Activated gamma-delta T cell (primary cell): ENCODE measurements around the gene OR5A2.
"Not testable (repeated sequence)": the region's sequence is repeated elsewhere in the genome, so short reads cannot be mapped to it uniquely, and the experiment has no call there.

Source experiments
- DNase-seq: peaks from one replicate; lab custom pipeline; 2025; lab: John Stamatoyannopoulos, UW
- total RNA-seq, 2 donors: gene quantifications; one replicate each; lab custom pipeline; 2026; lab: John Stamatoyannopoulos, UW

OR5A2 gene, protein sequence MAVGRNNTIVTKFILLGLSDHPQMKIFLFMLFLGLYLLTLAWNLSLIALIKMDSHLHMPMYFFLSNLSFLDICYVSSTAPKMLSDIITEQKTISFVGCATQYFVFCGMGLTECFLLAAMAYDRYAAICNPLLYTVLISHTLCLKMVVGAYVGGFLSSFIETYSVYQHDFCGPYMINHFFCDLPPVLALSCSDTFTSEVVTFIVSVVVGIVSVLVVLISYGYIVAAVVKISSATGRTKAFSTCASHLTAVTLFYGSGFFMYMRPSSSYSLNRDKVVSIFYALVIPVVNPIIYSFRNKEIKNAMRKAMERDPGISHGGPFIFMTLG
- total RNA-seq, result 0 reads per million in 2 donors

DNA sequence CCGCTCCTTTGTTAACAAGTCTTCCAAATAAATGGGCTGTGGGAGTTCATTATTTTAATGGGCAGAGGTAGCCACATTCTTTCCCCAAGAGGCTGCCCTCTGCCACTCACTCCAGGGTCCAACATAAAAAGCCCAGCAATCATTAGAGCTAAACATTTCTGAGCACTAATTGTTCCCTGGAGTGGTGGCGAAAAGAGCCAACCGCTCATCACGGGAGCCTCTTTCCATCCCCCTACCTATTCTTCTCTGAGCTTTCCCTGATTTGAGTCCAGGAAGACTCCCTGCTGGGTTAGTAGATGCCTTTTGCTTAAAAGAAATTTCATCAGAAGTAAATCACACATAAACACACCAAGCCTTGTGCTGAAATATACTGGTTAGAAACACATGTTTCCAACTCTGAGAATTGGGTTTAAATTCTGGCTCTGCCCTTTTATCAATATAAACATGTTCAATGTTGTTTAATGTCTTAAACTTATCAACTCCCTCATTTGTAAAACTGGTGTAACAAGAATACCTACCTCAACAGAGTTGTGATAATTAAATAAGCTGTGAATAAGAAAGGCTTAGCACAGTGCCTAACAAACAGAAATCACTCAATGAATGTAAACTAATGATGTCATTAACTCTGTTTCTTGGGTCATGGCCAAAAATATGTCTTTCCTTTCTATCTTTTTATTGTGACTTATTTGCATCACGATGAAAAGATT, at the start of gene OR5A2:
Gene OR5A2, minus strand, starts transcription at position 53 of the 707 bp plus-strand sequence. CDS start 3,460 bp downstream, outside the sequence.
- no peak for DNase-seq

DNA sequence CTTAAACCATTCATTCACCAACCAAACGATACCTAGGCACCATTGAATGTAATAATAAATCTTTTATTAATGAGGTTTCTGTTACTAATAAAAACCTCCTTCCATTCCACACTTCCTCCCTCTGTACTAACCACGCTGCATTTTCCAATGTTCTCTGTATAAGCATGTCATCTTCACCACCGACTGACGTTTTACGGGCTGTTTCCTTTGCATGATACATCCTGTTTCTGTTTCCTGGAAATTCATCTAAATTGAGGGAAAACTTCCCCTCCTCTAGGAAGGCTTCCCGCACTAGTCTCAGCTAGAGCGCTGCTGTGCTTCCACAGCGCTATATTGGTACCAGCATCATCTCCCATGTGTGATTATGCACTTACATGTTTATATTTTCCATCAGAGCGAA, 49.0 kb upstream of the OR5A2 start:
- no peak for DNase-seq

DNA sequence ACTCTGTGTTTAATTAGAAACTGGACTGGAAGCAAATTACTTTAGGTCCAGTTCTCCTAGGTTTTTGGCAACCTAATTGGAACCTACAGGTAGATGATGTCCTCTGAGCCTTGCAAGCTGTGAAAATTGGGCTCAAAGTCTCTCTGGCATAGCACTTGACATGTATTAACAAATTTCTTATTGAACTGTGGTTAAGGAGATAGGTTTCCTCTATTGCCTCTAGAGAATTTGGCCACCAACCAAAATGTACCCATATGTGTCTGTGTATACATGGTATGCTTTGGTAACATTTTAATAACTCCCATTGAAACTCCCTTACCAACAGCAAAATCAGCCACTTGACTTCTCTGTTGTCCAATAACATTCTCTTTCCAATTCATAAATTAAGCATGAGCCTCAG, 46.8 kb upstream of the OR5A2 start, which contains the start of gene OR4D10:
Gene OR4D10, plus strand, starts transcription at position 301 of the 400 bp plus-strand sequence. CDS start 4,115 bp downstream, outside the sequence.
- no peak for DNase-seq

DNA sequence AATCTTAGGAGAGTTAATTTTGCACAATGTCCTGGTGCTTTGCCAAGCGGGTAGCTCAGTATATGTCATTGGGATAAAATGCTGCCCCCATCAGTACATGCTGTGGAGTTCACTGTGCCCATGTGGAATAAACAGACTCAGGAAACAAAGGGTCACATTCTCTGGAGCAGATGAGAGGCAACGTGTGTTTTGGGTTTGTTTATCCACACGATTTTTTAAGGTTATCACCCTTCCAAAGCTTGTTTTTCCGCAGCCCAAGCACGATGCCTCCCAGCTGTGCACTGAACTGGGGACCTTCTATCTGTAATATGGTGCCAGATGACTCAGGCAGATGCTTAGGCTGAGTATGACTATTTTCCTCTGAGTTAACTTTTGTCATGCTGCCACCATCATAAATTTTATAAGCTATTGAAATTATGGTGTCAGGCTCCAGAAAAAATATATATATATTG, 37.0 kb upstream of the OR5A2 start:
- no peak for DNase-seq

DNA sequence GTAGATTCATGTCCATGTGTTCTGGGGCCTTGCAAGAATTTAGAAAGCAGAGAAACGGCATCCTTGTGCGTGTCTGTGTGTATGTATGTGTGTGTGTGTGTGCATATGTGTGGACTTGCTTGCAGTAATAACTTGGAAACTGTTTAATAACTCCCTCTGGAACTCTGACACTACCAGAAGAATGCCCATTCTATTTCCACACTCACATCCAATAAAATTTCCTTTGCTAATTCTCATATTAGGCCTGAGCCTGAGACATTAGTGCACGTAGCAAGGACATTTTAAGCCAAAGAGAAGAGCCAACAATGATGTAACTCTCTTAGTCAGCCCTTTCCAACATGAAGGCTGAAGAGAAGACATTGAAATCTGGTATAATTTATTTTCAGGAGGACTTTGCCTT, 33.7 kb upstream of the OR5A2 start:
- DNase-seq, result no peak

DNA sequence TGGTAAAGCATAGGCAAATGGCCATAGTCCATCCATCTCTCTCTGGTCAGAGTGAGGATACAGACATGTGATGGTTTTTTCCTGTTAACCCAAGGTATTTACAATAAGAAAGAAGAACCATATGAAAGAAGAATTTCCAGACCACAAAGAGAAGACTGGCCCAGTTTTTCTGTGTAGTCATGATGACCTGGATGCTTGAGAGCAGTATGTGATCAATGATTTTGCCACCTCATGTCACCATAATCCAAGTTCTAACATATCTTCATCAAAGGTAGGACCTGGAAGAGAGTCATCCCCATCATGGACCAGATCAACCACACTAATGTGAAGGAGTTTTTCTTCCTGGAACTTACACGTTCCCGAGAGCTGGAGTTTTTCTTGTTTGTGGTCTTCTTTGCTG, 30.4 kb upstream of the OR5A2 start, which contains the start of gene OR4D6:
Gene OR4D6, plus strand, starts transcription at position 301 of the 400 bp plus-strand sequence. Its CDS starts 0 bp downstream, at position 301.
- no peak for DNase-seq

DNA sequence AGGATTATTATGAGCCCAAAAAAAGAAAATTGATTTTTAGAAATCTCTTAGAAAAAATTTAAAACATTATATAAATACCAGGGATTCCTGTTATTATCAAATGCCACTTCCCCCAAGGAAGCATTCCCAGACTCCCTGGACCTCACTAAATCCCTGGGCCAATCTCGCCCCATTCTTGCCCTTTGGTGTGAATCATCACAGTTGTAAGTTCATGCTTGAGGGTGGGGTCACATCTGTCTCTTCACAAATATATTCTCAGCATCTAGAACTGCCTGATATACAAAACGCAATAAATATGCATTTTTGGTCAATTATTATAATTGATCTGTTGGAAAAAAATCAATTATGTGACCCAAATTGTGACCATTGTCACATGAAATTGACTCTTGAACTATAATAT, 22.3 kb upstream of the OR5A2 start:
- no peak for DNase-seq

DNA sequence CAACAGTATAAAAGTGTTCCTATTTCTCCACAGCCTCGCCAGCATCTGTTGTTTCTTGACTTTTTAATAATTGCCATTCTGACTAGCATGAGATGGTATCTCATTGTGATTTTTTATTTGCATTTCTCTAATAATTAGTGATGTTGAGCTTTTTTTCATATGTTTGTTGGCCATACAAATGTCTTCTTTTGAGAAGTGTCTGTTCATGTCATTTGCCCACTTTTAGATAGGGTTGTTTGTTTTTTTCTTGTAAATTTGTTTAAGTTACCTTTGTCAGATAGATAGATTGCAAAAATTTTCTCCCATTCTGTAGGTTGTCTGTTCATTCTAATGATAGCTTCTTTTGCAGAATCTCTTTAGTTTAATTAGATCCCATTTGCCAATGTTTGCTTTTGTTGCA, 19.4 kb upstream of the OR5A2 start:
- DNase-seq, result not testable (repeated sequence)

DNA sequence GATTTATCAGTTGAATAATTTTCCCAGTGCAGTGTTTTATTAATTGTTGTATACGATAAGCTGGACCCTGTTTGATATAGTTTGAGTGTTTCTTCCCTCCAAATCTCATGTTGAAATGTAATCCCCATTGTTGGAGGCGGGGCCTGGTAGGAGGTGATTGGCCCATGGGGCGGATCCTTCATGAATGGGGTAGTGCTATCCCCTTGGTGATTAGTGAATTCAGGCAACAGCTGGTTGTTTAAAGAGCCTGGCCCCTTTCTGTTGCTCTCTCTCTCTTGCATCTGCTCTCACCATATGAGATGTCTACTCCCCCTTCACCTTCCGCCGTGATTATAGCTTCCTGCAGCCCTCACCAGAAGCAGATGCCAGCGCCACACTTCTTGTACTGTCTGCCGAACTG, 11.6 kb upstream of the OR5A2 start:
- DNase-seq, result no peak

DNA sequence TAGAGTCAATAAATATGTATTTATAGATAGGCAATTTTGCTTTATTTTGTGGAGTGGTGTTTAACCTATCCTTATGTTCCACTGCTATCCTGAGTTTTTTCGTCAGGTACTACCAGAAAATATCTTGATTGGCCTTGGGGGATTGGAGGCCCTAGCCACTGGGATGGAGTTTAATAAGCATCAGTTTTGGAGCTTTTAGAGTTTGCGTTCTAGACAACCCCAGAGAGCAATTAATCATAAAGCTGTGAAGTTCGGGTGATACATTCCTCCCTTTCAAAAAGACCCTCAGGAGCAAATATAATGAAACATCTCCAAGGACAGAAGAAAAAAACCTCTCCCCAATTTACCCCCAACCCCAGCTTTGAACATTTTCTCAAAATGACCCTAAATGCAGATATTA, 10.0 kb upstream of the OR5A2 start, which contains the start of gene OR5A1:
Gene OR5A1, plus strand, starts transcription at position 301 of the 400 bp plus-strand sequence. CDS start 6,700 bp downstream, outside the sequence.
- DNase-seq, result no peak

DNA sequence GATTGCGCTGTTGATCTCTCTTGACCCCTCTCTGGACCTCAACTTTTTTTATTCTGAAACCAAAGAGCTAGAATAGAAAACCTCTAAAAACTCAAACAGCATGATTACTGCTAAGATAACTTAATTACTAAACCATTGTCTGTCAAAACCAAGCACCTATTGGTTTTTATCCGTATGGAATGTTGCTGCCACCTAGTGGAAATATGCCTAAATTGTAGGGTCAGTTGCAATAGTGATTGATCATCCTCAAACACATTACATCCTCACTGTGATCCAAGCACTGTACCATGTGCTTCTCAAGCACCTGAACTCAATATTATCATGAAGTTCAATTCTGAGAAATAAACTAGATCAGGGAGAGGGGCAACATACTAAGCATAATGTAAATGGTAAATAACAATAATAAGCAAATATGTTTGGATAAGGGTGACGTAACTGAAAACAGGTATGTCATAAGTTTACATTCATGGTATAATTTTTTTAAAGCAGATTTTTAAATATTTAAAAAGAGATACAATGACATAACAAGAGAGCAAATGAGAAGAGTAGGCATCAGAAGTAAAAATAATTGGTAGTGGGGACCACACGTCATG, 3.8 kb upstream of the OR5A2 start:
- no peak for DNase-seq

DNA sequence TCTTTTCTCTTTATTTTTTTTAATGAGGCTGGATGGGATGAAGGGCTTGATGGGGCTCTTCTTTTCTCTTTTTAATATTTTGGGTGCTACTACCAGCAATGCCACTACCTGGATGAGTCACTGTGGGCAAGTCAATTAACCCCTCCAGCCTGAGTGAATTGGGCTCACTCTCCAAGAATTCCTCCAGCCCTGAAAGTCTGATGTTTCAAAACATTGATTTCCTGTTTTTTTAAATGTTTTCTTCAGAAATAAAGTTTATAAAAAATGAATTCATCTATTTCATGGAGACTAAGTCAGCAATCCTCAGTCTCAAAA, 812 bp upstream of the OR5A2 start:
- no peak for DNase-seq

DNA sequence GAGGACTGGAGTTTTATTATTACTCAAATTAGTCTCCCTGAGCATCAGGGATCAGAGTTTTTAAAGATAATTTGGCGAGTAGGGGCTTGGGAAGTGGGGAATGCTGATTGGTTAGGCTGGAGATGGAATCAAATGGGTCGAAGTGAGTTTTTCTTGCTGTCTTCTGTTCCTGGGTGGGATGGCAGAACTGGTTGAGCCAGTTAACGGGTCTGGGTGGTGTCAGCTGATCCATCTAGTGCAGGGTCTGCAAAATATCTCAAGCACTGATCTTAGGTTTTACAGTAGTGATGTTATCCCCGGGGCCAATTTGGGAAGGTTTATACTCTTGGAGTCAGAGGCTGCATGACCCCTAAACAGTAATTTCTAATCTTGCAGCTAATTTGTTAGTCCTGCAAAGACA, 1.1 kb downstream of the OR5A2 start:
- DNase-seq, result no peak

DNA sequence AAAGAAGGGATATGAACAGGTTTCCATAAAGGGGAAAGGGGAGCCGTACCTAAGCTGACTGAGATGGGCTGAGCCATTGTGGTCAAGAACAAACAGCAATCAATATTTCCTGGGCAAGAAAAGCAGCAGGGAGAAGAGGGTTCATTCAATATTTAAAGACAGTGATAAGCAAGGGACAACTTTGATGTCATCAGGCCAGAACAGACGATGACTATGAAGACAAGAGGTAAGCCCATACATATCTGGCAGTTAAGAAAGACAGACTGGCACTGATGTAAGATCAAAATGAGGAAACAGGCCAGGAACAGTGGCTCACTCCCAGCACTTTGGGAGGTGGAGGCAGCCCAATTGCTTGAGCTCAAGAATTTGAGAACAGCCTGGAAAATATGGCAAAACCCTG, 2.4 kb downstream of the OR5A2 start:
- no peak for DNase-seq

DNA sequence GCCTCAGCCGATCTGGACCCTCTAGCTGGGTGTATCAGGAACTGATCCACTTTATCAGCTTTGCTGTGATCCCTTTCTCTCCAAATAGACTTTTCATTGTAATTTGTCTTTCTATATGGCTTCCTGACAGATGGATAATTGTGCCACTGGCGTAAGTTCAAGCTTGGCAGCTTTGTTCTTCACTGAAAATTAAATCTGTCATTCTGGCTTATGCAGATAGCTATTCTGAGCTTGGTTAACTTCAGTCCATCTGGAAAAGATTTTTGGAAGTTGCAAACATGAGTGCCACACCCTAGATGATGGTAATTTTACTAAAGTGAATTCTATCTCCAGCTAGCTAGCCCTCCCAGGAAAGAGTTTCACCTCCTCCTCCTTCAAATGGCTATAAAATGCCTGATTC, 8.1 kb downstream of the OR5A2 start:
- DNase-seq, result no peak

DNA sequence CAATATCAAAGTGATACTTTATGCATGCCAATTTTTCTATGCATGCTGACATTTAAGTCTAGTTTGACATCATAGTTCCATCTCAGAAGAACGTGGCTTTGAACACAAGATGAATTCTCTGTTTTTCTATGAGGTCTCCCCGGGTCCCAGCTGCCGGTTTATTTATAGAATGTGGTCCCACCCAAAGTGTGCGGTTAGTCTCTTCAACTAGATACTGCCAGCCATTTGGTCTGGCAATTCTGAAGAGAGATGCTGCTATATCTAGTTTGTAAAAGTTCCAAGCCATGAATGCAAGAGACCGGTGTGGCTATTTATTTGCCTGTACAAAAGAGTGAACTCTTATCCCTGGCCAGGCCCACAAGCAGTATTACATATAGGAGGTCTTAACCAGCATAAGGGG, 9.2 kb downstream of the OR5A2 start:
- no peak for DNase-seq

DNA sequence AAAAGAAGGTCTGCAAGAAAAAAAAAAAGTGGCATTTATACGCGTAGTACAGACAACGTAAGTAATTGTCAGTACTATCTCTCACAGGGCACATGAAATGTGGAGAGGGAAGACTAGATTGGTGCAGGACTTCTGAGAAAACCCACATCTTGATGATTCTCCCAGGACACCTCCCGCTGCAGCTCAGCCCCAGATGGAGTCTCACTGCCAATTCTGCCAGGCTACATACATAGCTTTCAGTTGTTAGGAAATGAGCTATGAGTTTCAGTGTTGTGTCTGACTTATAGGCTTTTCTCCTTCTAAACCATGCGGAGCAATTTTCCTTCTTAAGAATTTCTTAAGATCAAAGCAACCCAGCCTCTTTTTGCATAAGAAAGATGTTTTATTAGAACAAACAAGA, 9.6 kb downstream of the OR5A2 start:
- no peak for DNase-seq

DNA sequence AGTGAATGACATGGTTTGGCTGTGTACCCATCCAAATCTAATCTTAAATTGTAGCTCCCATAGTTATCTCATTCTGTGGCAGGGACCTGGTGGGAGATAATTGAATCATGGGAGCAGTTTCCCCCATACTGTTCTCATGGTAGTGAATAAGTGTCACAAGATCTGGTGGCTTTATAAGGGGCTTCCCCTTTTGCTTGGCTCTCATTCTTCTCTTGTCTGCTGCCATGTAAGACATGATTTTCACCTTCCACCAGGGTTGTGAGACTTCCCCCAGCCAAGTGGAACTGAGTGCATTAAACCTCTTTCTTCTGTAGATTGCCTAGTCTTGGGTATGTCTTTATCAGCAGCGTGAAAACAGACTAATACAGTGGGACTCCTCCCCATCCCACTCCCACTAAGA, 11.1 kb downstream of the OR5A2 start:
- no peak for DNase-seq

DNA sequence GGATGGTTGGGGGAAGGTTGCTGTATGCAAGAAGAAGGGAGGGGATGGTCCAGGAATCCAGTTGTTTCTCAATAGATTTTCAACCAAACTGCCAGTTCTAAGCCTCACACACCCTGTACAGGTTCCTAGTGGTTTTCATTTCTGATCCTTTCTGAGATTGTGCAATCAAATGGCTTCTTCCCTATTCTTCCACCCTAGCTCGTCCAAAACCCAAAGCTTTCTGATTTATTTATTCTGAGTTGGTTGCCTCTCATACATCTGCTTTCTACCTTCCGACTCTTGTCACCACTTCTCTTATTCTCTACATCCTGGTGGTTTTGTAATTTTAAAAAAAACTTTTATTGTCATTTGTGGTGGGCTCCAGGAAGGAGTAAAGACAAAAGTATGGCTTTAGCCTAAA, 12.6 kb downstream of the OR5A2 start:
- DNase-seq, result no peak

DNA sequence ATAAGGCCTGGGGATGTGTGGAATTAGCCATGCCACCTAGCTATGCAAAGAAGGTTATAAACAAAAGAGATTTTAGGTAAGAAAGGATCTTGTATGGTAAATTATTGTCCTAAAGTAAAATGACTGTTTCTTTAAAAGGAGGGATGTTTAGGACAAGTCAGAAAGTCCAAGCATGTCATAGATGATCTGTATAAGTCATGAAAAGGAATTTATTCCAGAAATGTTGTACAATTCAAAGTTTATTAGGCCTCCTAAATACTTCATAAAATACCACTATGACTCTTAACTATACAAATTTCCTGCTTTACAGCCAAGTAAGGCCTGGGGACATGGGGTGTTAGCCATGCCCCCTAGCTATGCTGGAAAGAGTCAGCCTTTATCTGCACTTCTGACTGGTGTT, 22.7 kb downstream of the OR5A2 start:
- no peak for DNase-seq

DNA sequence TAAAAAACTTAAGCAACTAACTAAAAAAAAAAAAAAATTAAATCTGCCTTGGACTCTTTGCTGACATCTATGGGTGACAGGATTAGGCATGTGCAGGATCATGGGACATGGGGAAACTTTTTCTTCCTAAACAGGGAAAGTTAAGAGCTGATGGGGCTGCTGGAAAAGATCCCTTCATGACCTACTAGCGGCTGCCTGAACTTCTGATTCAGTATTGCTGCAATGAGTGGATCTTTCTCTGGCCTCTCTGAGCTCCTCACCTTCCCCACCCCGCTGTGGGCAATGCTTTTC, 25.0 kb downstream of the OR5A2 start:
- no peak for DNase-seq

DNA sequence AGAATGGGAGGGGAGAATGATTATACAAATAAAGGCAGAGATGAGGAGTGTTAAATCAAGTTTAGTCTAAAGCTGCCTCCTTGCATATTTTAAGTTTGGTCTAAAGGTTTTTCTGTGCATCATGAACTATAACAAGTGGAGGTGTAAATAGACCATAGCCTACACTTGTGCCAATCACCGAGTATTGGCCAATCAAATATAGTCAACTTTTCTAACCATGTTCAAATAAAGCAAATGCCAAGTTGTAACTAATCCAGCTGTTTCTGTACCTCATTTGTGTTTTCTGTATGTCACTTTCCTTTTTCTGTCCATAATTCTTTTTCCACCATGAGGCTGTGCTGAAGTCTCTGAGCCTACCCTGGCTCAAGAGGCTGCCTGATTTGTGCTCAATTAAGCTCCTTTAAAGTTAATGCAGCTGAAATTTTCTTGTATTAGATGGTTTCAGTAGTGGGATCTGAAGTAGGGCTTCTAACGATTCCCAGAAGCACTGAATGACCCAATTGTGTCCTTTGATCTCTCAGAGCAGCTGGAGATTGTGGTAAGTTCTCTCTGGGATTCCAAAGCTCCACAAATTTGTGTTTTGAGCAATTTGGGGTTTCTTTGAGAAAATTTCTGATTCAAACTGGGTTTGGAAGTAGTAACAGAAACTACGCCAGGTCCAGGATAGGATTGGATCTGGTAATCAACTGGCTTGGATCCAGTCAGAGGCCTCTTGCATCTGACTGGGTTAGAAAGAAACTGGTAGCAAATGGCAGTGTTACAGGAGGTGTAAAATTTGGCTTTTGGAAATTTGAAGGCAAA, 25.6 kb downstream of the OR5A2 start:
- DNase-seq, result no peak
